HEK293T (cell line): ENCODE measurements around the gene OCA2.

ENCODE experiments used
- CTCF ChIA-PET: fragments of 350-600 bp; formaldehyde crosslinking; extraction: SDS; loops from one replicate; lab custom pipeline; 2021; ENCODE audit warnings: antibody characterized with exemption, inconsistent platforms; lab: Yijun Ruan, JAX
- POLR2A ChIA-PET: fragments of 350-600 bp; formaldehyde crosslinking; extraction: SDS; loops from one replicate; lab custom pipeline; 2020; ENCODE audit warnings: antibody characterized with exemption, inconsistent platforms; lab: Yijun Ruan, JAX
- DNase-seq: peaks from one replicate; pipeline ENCODE4 v3.0.0; 2012; ENCODE audit warnings: mixed read lengths; ENCODE audit errors: extremely low spot score
- ARNT ChIP-seq: fragments of 450-650 bp; IDR thresholded peaks from 2 replicates; pipeline ENCODE4 v1.6.1; 2017; ENCODE audit warnings: mild to moderate bottlenecking
- BHLHE40 ChIP-seq: fragments of 450-650 bp; IDR thresholded peaks from 2 replicates; pipeline ENCODE4 v1.6.1; 2016; ENCODE audit warnings: mild to moderate bottlenecking, moderate library complexity, borderline replicate concordance
- CTBP1 ChIP-seq: fragments of 450-650 bp; IDR thresholded peaks from 2 replicates; pipeline ENCODE4 v1.6.1; 2016; ENCODE audit warnings: borderline replicate concordance
- ELF4 ChIP-seq: fragments of 450-650 bp; IDR thresholded peaks from 2 replicates; pipeline ENCODE4 v1.6.1; 2017; ENCODE audit warnings: antibody characterized with exemption
- FOXA1 ChIP-seq: fragments of 450-650 bp; IDR thresholded peaks from 2 replicates; pipeline ENCODE4 v1.6.1; 2016; ENCODE audit warnings: mild to moderate bottlenecking
- FOXK2 ChIP-seq: fragments of 450-650 bp; IDR thresholded peaks from 2 replicates; pipeline ENCODE4 v1.6.1; 2016; ENCODE audit warnings: mild to moderate bottlenecking
- FOXM1 ChIP-seq: fragments of 450-650 bp; IDR thresholded peaks from 2 replicates; pipeline ENCODE4 v1.6.1; 2017; ENCODE audit warnings: mild to moderate bottlenecking, borderline replicate concordance
- HDGF ChIP-seq: fragments of 450-650 bp; IDR thresholded peaks from 2 replicates; pipeline ENCODE4 v1.6.1; 2017; ENCODE audit warnings: antibody characterized with exemption, borderline replicate concordance
- L3MBTL2 ChIP-seq: fragments of 450-650 bp; conservative IDR thresholded peaks from 2 replicates; pipeline ENCODE4 v1.6.1; 2016; ENCODE audit warnings: mild to moderate bottlenecking
- LEF1 ChIP-seq: fragments of 450-650 bp; IDR thresholded peaks from 2 replicates; pipeline ENCODE4 v1.6.1; 2017; ENCODE audit warnings: mild to moderate bottlenecking, borderline replicate concordance
- NFRKB ChIP-seq: fragments of 450-650 bp; IDR thresholded peaks from 2 replicates; pipeline ENCODE4 v1.6.1; 2016; ENCODE audit warnings: mild to moderate bottlenecking, moderate library complexity
- PKNOX1 ChIP-seq: fragments of 450-650 bp; IDR thresholded peaks from 2 replicates; pipeline ENCODE4 v1.6.1; 2016
- SP1 ChIP-seq: fragments of 450-650 bp; IDR thresholded peaks from 2 replicates; pipeline ENCODE4 v1.6.1; 2017
- SUZ12 ChIP-seq: fragments of 450-650 bp; IDR thresholded peaks from 2 replicates; pipeline ENCODE4 v1.6.1; 2016; ENCODE audit warnings: mild to moderate bottlenecking
- TARDBP ChIP-seq: fragments of 450-650 bp; IDR thresholded peaks from 2 replicates; pipeline ENCODE4 v1.6.1; 2016
- ZNF384 ChIP-seq: fragments of 450-650 bp; IDR thresholded peaks from 2 replicates; pipeline ENCODE4 v1.6.1; 2016

OCA2 gene

GRCh38 chr15:27796405-27797320, 302.5 kb downstream of the OCA2 start:
- TF ChIP-seq L3MBTL2, result no peak
- CTCF ChIA-PET, result no interaction called here
- DNase-seq, result no peak
- POLR2A ChIA-PET, result no interaction called here

- no peak for DNase-seq
- ChIA-PET POLR2A (no interaction called here), CTCF (no interaction called here)
- TF ChIP-seq HDGF (no peak), FOXA1 (no peak), SP1 (no peak), ZNF384 (no peak), LEF1 (no peak), ELF4 (no peak), PKNOX1 (no peak), SUZ12 (no peak), NFRKB (no peak), L3MBTL2 (no peak), ARNT (no peak), FOXK2 (no peak)
Observed at GRCh38 chr15:27792756-27793264, 306.3 kb downstream of the OCA2 start.

- TF ChIP-seq PKNOX1 (no peak), NFRKB (no peak), L3MBTL2 (no peak), FOXM1 (no peak), ARNT (no peak), BHLHE40 (no peak), LEF1 (no peak), SUZ12 (no peak), SP1 (no peak)
- POLR2A ChIA-PET, result no interaction called here
- no peak for DNase-seq
- CTCF ChIA-PET, result no interaction called here
Observed at GRCh38 chr15:27790270-27790669, 308.8 kb downstream of the OCA2 start.

GRCh38 chr15:27787931-27788330, 311.2 kb downstream of the OCA2 start:
- CTCF ChIA-PET, result no interaction called here
- POLR2A ChIA-PET, result no interaction called here
- no peak for TF ChIP-seq L3MBTL2
- TF ChIP-seq ELF4, result no peak
- no peak for TF ChIP-seq SP1
- no peak for TF ChIP-seq ARNT
- no peak for TF ChIP-seq FOXK2
- no peak for TF ChIP-seq LEF1
- TF ChIP-seq FOXA1, result no peak
- TF ChIP-seq NFRKB, result no peak
- no peak for TF ChIP-seq FOXM1
- no peak for TF ChIP-seq SUZ12
- no peak for DNase-seq

GRCh38 chr15:27784107-27784506, 315.0 kb downstream of the OCA2 start:
- DNase-seq, result no peak
- TF ChIP-seq ARNT, result no peak
- no peak for TF ChIP-seq FOXK2
- POLR2A ChIA-PET, result no interaction called here
- CTCF ChIA-PET, result no interaction called here

- ChIA-PET POLR2A (no interaction called here), CTCF (no interaction called here)
Observed at GRCh38 chr15:27783678-27784077, 315.4 kb downstream of the OCA2 start.

More at GRCh38 chr15:27783678-27784077, 315.4 kb downstream of the OCA2 start:
- TF ChIP-seq SUZ12, result no peak
- TF ChIP-seq FOXA1, result no peak
- no peak for TF ChIP-seq ZNF384
- TF ChIP-seq ELF4, result no peak
- TF ChIP-seq CTBP1, result no peak
- TF ChIP-seq HDGF, result no peak
- TF ChIP-seq ARNT, result no peak
- no peak for TF ChIP-seq FOXM1
- no peak for TF ChIP-seq TARDBP
- TF ChIP-seq NFRKB, result no peak
- TF ChIP-seq BHLHE40, result no peak
- TF ChIP-seq SP1, result no peak
- TF ChIP-seq FOXK2, result no peak
- no peak for TF ChIP-seq PKNOX1
- no peak for TF ChIP-seq L3MBTL2
- no peak for TF ChIP-seq LEF1
- DNase-seq, result no peak
